ENCODE data around the gene ZFYVE26.

ZFYVE26 gene

DNA sequence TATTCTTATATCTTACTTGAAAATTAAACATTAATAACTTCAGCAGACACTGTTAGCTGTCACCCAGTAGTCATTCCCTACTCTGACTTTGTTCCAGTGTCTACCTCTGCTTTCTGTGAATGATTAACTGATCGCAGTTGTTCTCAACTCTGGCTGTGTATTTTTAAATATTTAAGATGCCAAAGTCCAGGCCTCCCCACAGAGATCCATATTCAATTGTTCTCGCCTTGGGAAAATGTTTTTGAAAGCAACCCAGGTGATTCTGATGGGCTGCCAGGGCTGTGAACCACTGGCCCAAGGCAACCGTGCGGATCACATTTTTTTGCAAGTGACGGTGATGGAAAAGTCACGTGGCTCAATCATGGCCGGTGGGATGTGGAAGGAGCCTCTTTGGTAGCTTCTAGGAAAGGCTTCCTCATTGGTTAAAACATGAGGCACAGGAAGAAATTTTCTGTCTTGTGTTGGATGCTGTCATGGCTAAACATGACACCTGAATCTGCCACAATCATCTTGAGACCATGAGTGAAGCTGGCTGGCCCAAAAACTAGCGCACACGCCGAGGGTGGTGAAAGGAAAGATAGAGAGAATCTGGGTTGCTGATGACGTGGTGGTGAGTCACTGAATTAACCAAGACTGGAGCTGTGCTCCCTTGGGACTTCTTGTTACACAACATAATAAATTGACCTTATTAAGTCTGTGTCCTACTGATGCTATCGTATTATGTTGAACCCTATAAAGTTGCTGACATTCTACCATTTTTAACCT lies 77.5 kb downstream of the ZFYVE26 start:
- Histone ChIP-seq H3K9ac (ENCODE audit: low read length) (no peak overlapping the region), H3K4me3 (ENCODE audit: low read length) (peak overlapping the region; percentile 20), H3K27me3 (ENCODE audit: control insufficient read depth, insufficient read depth, low read length) (no peaks in the 10 kb centered on the region), H3K36me3 (ENCODE audit: control insufficient read depth, insufficient read depth, low read length) (no peaks in the 10 kb centered on the region), H3K4me1 (ENCODE audit: control insufficient read depth, insufficient read depth, low read length) (peaks cover 35% of the 10 kb centered on the region), H3K9me3 (ENCODE audit: control insufficient read depth, low read length) (no peaks in the 10 kb centered on the region)

DNA sequence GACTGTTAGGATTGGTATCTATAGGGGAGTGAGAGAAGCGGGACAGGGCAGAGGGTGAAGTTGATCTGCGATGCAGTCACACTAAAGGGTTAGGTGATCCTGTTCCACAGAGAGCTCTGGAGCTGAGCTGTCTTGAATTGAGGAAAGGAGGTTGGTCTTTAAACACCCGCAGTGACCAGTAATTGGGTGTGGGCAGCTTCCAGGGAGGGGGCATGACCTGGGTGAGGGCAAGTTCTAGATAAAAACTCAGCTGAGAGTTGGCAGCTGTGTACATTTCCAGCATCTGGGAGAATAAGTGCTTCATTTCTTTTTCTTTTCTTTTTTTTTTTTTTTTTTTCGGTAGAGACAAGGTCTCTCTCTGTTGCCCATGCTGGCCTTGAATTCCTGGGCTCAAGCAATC lies 79.6 kb downstream of the ZFYVE26 start:
- Histone ChIP-seq H3K9me3 (ENCODE audit: control insufficient read depth, low read length) (no peaks in the 10 kb centered on the region), H3K36me3 (ENCODE audit: control insufficient read depth, insufficient read depth, low read length) (no peaks in the 10 kb centered on the region), H3K9ac (ENCODE audit: low read length) (no peak overlapping the region), H3K4me1 (ENCODE audit: control insufficient read depth, insufficient read depth, low read length) (peaks cover 35% of the 10 kb centered on the region), H3K27me3 (ENCODE audit: control insufficient read depth, insufficient read depth, low read length) (no peaks in the 10 kb centered on the region), H3K4me3 (ENCODE audit: low read length) (no peak overlapping the region)

DNA sequence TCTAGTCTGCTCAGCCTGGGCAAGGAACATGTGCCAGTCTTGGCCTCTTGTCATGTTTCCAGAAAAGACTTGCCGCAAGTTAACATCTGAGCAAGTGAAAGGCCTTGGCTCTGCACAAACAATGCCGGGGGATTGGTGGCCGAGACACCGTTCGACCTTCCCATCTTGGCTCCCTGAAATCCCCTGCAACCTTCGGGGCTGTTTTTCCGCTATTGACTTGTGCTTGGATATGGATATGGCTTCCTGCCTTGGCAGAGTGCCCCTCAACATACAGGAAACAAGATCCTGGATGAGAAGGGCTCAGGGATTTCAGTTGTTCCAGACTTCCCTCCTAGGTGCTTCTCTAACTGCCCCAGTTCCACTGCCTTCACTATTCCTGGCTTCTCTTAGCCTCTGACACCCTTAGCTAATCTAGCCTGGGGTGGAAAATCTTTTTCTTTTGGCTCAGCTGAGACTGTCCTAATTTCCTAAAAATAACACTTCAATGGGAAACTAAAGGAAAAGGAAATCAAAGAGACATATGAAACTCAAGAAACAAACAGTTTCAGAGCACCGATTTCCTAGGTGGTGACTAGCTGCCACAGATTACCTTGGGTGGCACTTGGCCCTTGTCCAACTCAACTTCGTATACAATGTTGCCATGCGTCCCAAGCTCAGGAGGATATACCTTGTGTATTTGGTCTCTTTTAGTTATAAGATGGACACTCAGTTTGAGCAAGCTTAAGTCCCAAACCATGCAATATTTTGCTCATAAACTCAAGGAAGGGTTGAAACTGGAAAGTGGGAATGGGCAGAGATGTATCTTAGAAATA lies 80.8 kb downstream of the ZFYVE26 start:
- Histone ChIP-seq H3K9me3 (ENCODE audit: control insufficient read depth, low read length) (no peaks in the 10 kb centered on the region), H3K27me3 (ENCODE audit: control insufficient read depth, insufficient read depth, low read length) (no peaks in the 10 kb centered on the region), H3K36me3 (ENCODE audit: control insufficient read depth, insufficient read depth, low read length) (no peaks in the 10 kb centered on the region), H3K4me1 (ENCODE audit: control insufficient read depth, insufficient read depth, low read length) (peaks cover 35% of the 10 kb centered on the region), H3K9ac (ENCODE audit: low read length) (no peak overlapping the region), H3K4me3 (ENCODE audit: low read length) (no peak overlapping the region)

DNA sequence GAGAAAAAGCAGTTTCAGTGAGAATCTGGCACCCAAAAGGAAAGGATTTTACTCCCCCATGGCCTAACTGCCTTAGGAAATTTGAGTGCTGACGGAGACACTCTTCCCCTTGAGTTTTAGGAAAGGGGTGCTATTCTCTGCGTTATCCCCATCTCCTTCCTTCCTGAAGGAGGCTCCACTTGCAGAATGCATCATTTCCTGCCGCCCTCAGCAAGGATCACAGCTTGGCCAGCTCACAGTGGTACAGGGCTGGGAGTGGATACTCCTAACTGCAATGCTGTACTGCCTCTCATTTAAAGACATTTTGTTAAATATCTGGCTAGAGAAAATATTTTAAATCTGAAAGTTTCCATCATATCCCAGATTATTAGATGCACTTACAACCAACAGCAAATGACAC lies 81.7 kb downstream of the ZFYVE26 start:
- Histone ChIP-seq H3K4me3 (ENCODE audit: low read length) (no peak overlapping the region), H3K9ac (ENCODE audit: low read length) (no peak overlapping the region)

DNA sequence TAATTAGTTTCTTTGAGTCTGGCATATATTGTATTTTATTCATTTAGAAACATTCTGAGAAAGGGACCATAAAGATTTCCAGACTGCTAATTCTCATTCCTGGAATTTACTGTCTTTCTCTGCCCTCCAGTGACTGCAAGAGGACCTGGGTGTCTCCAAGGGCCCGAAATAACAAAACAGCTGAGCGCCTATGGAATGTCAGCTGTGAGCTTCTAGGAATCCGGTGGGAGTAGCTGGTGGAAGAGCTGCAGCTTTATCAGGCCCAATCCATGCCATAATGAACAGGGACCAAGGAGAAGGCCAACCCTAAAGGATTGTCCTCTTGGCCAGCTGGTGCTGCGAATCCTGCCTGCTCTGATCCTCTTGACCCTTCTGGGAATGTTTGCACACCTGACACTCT lies 82.8 kb downstream of the ZFYVE26 start:
- Histone ChIP-seq H3K9ac (ENCODE audit: low read length) (no peak overlapping the region), H3K4me1 (ENCODE audit: control insufficient read depth, insufficient read depth, low read length) (peaks cover 36% of the 10 kb centered on the region), H3K4me3 (ENCODE audit: low read length) (no peak overlapping the region), H3K36me3 (ENCODE audit: control insufficient read depth, insufficient read depth, low read length) (no peaks in the 10 kb centered on the region), H3K9me3 (ENCODE audit: control insufficient read depth, low read length) (no peaks in the 10 kb centered on the region), H3K27me3 (ENCODE audit: control insufficient read depth, insufficient read depth, low read length) (no peaks in the 10 kb centered on the region)

More for the DNA sequence above, 81.7 kb downstream of the ZFYVE26 start:
- H3K27me3 ChIP-seq (ENCODE audit: control insufficient read depth, insufficient read depth, low read length) = no peaks in the 10 kb centered on the region
- H3K36me3 ChIP-seq (ENCODE audit: control insufficient read depth, insufficient read depth, low read length) = no peaks in the 10 kb centered on the region
- no peaks in the 10 kb centered on the region for H3K9me3 ChIP-seq (ENCODE audit: control insufficient read depth, low read length)
- peaks cover 38% of the 10 kb centered on the region for H3K4me1 ChIP-seq (ENCODE audit: control insufficient read depth, insufficient read depth, low read length)

DNA sequence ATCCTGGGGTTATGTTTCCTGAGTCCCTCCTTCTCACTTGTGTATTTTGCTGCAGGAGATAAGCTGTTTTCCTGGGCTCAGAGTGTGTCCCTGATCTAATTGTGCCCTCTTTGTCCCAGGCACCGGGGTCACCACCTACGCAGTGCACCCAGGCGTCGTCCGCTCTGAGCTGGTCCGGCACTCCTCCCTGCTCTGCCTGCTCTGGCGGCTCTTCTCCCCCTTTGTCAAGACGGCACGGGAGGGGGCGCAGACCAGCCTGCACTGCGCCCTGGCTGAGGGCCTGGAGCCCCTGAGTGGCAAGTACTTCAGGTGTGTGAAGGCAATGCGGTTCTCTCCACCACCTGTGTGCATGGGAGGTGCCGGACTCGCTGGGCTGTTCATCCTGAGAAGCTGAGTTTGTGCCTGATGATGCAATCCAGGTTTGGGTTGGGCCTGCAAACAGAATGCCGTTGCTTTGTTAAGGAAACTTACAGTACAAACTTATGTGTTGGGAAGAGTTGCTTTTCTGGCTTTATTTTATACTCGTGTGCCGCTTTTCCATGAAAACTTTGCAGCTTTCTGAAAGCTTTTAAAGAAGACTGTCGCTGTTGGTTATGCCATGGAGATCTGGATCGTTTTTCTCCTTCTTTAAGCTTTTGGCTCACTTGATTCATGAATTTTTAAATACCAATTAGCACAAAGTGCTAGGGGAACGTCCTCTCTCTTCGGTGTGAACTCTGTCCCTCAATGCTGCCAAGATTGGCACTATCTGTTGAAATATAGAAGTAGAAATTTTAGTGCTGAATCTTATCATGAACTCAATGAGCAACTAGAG lies 87.1 kb downstream of the ZFYVE26 start:
- H3K4me1 ChIP-seq (ENCODE audit: control insufficient read depth, insufficient read depth, low read length) = peaks cover 31% of the 10 kb centered on the region
- H3K27me3 ChIP-seq (ENCODE audit: control insufficient read depth, insufficient read depth, low read length) = no peaks in the 10 kb centered on the region
- H3K4me3 ChIP-seq (ENCODE audit: low read length) = peak overlapping the region; percentile 29
- H3K9me3 ChIP-seq (ENCODE audit: control insufficient read depth, low read length) = no peaks in the 10 kb centered on the region
- H3K36me3 ChIP-seq (ENCODE audit: control insufficient read depth, insufficient read depth, low read length) = no peaks in the 10 kb centered on the region
- peak overlapping the region; percentile 56 for H3K9ac ChIP-seq (ENCODE audit: low read length)

DNA sequence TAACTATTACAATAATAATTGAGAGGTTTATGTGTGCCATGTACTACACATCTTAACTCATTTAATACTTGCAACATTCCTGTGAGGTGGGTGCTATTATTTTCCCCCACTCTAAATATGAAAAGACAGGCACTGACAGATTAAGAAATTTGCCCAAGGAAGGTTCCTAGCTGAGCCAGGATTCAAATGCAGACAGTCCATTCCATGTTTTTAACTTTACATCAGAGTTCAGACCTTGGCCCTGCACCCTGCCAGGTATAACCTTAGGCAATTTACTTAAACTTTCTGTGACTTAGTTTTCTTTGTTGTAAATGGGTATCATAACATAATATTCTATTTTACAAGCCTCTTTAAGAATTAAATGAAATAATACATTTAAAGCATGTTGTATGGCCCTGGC lies 88.1 kb downstream of the ZFYVE26 start:
- no peak overlapping the region for H3K4me3 ChIP-seq (ENCODE audit: low read length)
- no peaks in the 10 kb centered on the region for H3K36me3 ChIP-seq (ENCODE audit: control insufficient read depth, insufficient read depth, low read length)
- no peaks in the 10 kb centered on the region for H3K27me3 ChIP-seq (ENCODE audit: control insufficient read depth, insufficient read depth, low read length)
- peaks cover 38% of the 10 kb centered on the region for H3K4me1 ChIP-seq (ENCODE audit: control insufficient read depth, insufficient read depth, low read length)
- H3K9me3 ChIP-seq (ENCODE audit: control insufficient read depth, low read length) = no peaks in the 10 kb centered on the region
- no peak overlapping the region for H3K9ac ChIP-seq (ENCODE audit: low read length)

DNA sequence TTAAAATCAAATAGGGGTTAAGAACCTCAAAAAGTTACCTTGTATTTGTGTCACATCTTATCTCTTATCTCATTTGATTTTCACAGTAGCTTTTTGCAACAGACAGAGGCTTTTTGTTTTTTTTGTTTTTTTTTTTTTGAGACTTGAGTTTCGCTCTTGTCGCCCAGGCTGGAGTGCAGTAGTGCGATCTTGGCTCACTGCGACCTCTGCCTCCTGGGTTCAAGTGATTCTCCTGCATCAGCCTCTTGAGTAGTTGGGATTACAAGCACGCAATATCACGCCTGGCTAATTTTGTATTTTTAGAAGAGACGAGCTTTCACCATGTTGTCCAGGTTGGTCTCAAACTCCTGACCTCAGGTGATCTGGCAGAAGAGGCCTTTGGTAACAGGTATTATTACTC lies 89.0 kb downstream of the ZFYVE26 start:
- no peak overlapping the region for H3K4me3 ChIP-seq (ENCODE audit: low read length)
- no peaks in the 10 kb centered on the region for H3K9me3 ChIP-seq (ENCODE audit: control insufficient read depth, low read length)

DNA sequence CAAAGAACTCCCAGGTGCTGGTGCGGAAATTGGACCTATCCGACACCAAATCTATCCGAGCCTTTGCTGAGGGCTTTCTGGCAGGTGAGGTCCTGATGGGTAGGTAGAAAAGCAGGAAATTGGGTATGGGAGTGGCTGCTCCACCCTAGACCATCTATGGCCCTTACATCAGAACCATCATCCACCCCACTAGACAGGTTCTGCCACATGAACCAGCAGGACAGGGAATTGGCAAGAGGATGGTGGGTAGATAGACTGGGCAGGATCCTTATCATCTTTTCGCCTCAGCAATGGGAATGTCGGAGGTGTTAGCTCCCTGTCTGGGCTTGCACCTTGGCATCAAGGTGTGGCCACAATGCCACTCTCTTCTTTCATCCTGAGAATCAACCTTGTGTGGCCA lies 91.2 kb downstream of the ZFYVE26 start:
- H3K9me3 ChIP-seq (ENCODE audit: control insufficient read depth, low read length) = no peaks in the 10 kb centered on the region
- H3K4me1 ChIP-seq (ENCODE audit: control insufficient read depth, insufficient read depth, low read length) = peaks cover 37% of the 10 kb centered on the region
- H3K27me3 ChIP-seq (ENCODE audit: control insufficient read depth, insufficient read depth, low read length) = no peaks in the 10 kb centered on the region
- no peak overlapping the region for H3K9ac ChIP-seq (ENCODE audit: low read length)
- H3K4me3 ChIP-seq (ENCODE audit: low read length) = no peak overlapping the region
- H3K36me3 ChIP-seq (ENCODE audit: control insufficient read depth, insufficient read depth, low read length) = no peaks in the 10 kb centered on the region

More for the DNA sequence above, 89.0 kb downstream of the ZFYVE26 start:
- no peak overlapping the region for H3K9ac ChIP-seq (ENCODE audit: low read length)
- H3K36me3 ChIP-seq (ENCODE audit: control insufficient read depth, insufficient read depth, low read length) = no peaks in the 10 kb centered on the region
- no peaks in the 10 kb centered on the region for H3K27me3 ChIP-seq (ENCODE audit: control insufficient read depth, insufficient read depth, low read length)
- peaks cover 38% of the 10 kb centered on the region for H3K4me1 ChIP-seq (ENCODE audit: control insufficient read depth, insufficient read depth, low read length)

DNA sequence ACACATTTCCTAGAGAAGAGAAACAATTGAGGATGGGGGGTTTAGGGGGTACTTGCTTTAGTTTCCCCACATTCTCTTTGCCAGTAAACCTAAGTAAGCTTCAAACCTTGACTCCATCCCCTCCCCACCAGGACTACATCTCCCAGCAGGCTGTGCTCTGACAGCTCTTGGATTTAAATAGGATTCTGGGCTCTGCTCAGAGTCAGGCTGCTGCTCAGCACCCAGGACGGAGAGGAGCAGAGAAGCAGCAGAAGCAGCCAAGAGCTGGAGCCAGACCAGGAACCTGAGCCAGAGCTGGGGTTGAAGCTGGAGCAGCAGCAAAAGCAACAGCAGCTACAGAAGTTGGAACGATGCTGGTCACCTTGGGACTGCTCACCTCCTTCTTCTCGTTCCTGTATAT lies 94.1 kb downstream of the ZFYVE26 start:
- H3K27me3 ChIP-seq (ENCODE audit: control insufficient read depth, insufficient read depth, low read length) = no peaks in the 10 kb centered on the region
- H3K36me3 ChIP-seq (ENCODE audit: control insufficient read depth, insufficient read depth, low read length) = no peaks in the 10 kb centered on the region
- H3K4me1 ChIP-seq (ENCODE audit: control insufficient read depth, insufficient read depth, low read length) = peaks cover 28% of the 10 kb centered on the region
- no peaks in the 10 kb centered on the region for H3K9me3 ChIP-seq (ENCODE audit: control insufficient read depth, low read length)
- H3K9ac ChIP-seq (ENCODE audit: low read length) = peak overlapping the region; percentile 2
- no peak overlapping the region for H3K4me3 ChIP-seq (ENCODE audit: low read length)

DNA sequence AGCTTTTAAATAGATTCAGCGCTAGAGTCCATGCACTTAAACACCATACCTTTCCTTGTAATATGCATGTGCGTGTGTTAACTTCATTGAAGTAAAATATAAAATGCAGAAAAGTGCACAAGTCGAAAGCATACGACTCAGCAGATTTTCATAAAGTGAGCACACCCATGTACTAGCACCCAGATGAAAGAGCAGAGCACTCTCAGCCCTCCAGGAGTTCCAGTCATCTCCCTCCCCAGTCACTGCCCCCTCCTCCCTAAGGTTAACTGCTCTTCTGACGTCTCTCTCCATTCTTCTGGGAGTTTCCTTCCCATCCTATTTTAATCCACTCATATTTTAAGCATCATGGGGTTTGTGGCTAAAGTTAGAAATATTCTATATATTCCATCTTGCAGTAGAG lies 94.5 kb downstream of the ZFYVE26 start:
- H3K9me3 ChIP-seq (ENCODE audit: control insufficient read depth, low read length) = no peaks in the 10 kb centered on the region
- H3K9ac ChIP-seq (ENCODE audit: low read length) = no peak overlapping the region
- no peaks in the 10 kb centered on the region for H3K27me3 ChIP-seq (ENCODE audit: control insufficient read depth, insufficient read depth, low read length)
- peaks cover 27% of the 10 kb centered on the region for H3K4me1 ChIP-seq (ENCODE audit: control insufficient read depth, insufficient read depth, low read length)
- no peaks in the 10 kb centered on the region for H3K36me3 ChIP-seq (ENCODE audit: control insufficient read depth, insufficient read depth, low read length)
- H3K4me3 ChIP-seq (ENCODE audit: low read length) = no peak overlapping the region

DNA sequence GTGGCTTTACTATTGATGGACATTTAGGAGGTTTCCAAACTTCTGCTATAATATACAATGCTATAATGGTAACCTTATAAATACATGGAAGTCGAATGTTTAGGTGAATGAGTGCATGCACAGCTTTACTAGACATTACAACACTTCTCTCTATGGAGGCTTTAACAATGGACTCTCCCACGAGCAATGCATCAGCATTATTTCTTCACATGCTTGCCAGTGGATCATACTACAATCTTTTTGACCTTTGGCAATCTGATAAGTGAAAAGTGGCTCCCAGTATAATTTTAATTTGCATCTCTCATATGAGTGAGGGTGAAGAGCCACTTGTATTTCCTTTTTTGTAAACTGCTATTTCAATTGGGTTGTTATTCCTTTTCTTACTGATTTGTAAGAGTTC lies 96.5 kb downstream of the ZFYVE26 start:
- Histone ChIP-seq H3K27me3 (ENCODE audit: control insufficient read depth, insufficient read depth, low read length) (no peaks in the 10 kb centered on the region), H3K9ac (ENCODE audit: low read length) (no peak overlapping the region), H3K36me3 (ENCODE audit: control insufficient read depth, insufficient read depth, low read length) (no peaks in the 10 kb centered on the region), H3K9me3 (ENCODE audit: control insufficient read depth, low read length) (no peaks in the 10 kb centered on the region), H3K4me1 (ENCODE audit: control insufficient read depth, insufficient read depth, low read length) (peaks cover 20% of the 10 kb centered on the region), H3K4me3 (ENCODE audit: low read length) (no peak overlapping the region)
